ENCODE results near the gene ROR1. TPM values are rescaled to one million over a fixed set of nuclear protein-coding genes. Genes with fewer than 3 reads are reported as not detected.

ROR1 gene
- total and polyA plus RNA-seq, 10 of the 15 experiments (the other 5 are each of a cell fraction or from before 2014, with no cell fraction given): 0.02 to 0.08 (median 0.05) TPM; not detected in 6

GRCh38 chr1:63929106-63929478 is 155.3 kb downstream of the ROR1 start (continued):
- no peak for TF ChIP-seq PRDM15 (CRISPR knock-in tag; IDR thresholded peaks at IDR 0.05)

- ChIA-PET POLR2A (no interaction called here), SMC1A (ENCODE audit: uncharacterized antibody, unreplicated experiment) (interaction anchor here (1.6 kb wide), 1 partner anchor 22 kb away, joined by 3 read pairs; no protein-coding TSS in a partner anchor), CTCF (no interaction called here), RAD21 (ENCODE audit: unreplicated experiment) (no interaction called here)
- no peak for DNase-seq (ENCODE audit: low read depth, low spot score)
- H3K27me3 ChIP-seq (replicated peaks in 1 of 2; ENCODE audit: control insufficient read depth in 2 of 2, insufficient read depth in 2 of 2, low read length in 1 of 2): no peaks in the 10 kb centered on the region
- intact Hi-C loops (cut with micrococcal nuclease; ENCODE audit: unreplicated experiment): no loop called here
- no peaks in the 10 kb centered on the region for H3K36me3 ChIP-seq (ENCODE audit: control insufficient read depth in 2 of 2, insufficient read depth in 2 of 2, low read length in 1 of 2)
- no peaks in the 10 kb centered on the region for H3K9me3 ChIP-seq (replicated peaks; ENCODE audit: control insufficient read depth, insufficient read depth, low read length)
- no peak for ATAC-seq
- no peak overlapping the region for H2AFZ ChIP-seq (ENCODE audit: control insufficient read depth, low read depth, low read length)
- H3K4me3 ChIP-seq: no peak overlapping the region
- H3K4me1 ChIP-seq (ENCODE audit: control insufficient read depth, insufficient read depth, low read length): no peaks in the 10 kb centered on the region
- no peak for FAIRE-seq
- TF ChIP-seq ZNF207 (IDR thresholded peaks at IDR 0.05; ENCODE audit: borderline replicate concordance) (no peak), NR2C2 (IDR thresholded peaks at IDR 0.05; ENCODE audit: borderline replicate concordance, control insufficient read depth, insufficient read length, low read depth) (no peak), SMARCA5 (IDR thresholded peaks at IDR 0.05) (no peak), ZBED1 (IDR thresholded peaks at IDR 0.05; ENCODE audit: borderline replicate concordance) (no peak), NR2C1 (IDR thresholded peaks at IDR 0.05) (no peak)
- WGBS (ENCODE audit: insufficient coverage, insufficient replicate concordance, low lambda C conversion rate, missing lambda C conversion rate): 16% methylated on average over 2 of the region's 2 CpGs
- no peak overlapping the region for H3K4me2 ChIP-seq (ENCODE audit: control insufficient read depth, insufficient read depth)
- no TSS peak for BruUV-seq (replicated peaks)
- H4K20me1 ChIP-seq (ENCODE audit: control insufficient read depth, insufficient read depth): no peaks in the 10 kb centered on the region
- H3K79me2 ChIP-seq (ENCODE audit: control insufficient read depth, insufficient read depth, low read length): no peaks in the 10 kb centered on the region
- no peak overlapping the region for H3K27ac ChIP-seq (ENCODE audit: control insufficient read depth, insufficient read depth)
- no peak overlapping the region for H3K9ac ChIP-seq (ENCODE audit: control insufficient read depth, insufficient read depth, low read length)
- in situ Hi-C loops (cut with MboI): no loop called here
These were observed 157.7 kb downstream of the ROR1 start for GRCh38 chr1:63931468-63931867.
